T1000 (cell line): ENCODE results near the gene FGGY.
"Not testable (repeated sequence)": the region's sequence is repeated elsewhere in the genome, so short reads cannot be mapped to it uniquely, and the experiment has no call there.

ENCODE experiments used
- DNase-seq: peaks from one replicate; lab custom pipeline; 2025; ENCODE audit warnings: mixed read lengths; lab: John Stamatoyannopoulos, UW

The FGGY gene

GRCh38 chr1:59288046-59288445 lies 8.8 kb upstream of the FGGY start:
- no peak for DNase-seq

DNA sequence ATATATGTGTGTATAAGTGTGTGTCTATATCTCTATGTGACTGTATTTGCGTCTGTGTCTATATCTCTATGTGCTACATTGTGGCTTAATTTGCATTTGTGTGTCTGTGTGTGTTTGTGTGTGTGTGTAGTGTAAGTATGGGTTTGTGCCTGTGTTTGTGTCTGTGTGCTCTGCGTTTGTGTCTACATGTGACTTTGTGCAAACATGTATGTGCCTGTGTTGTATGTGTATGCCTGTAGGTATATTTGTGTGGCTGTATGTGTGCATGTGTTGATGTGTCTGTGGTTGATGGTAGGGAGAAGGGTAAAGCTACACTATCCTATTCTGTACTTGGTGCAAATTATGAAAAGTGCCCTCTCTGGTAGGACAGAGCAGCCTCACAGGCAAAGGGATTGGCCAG lies 7.3 kb upstream of the FGGY start:
- no peak for DNase-seq

DNA sequence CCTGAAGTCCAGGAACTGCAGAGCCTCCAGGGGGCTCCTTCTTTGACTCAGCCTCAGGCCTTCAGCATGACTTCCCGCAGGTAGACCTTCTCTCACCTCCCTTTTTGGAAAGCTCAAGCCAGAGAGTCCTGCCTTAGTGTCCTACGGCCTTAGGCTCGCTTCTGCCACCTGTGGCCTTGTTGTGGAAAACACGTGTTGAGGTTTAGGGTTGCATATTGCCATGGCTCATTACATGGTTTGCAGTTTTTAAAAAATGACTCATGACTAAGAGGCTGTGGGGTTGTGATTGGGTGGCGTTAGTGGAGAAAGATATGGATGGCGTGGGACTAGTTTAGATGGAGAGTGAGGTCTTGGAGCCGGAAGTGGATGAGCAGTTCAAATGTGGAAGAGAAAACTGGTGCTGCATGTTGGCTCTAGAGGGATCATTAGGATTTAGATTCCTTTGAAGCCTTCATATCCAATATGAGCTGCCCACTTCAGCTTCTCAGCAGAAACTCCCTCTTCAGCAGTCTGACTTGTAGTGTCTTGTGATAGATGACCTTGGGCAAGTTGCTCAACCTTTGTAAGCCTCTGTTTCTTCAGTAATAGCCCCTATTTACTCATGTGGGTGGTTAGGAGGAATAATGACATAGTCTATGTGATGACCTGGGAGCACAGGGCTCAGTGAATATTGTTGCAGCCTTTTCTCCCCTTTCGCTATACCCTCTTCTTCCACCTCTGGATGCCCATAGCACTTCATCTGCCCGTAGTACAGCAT lies 6.5 kb upstream of the FGGY start:
- DNase-seq, result no peak

GRCh38 chr1:59291561-59291960 lies 5.3 kb upstream of the FGGY start:
- DNase-seq, result no peak

- no peak for DNase-seq
Measured at GRCh38 chr1:59292562-59292961, 4.3 kb upstream of the FGGY start.

DNA sequence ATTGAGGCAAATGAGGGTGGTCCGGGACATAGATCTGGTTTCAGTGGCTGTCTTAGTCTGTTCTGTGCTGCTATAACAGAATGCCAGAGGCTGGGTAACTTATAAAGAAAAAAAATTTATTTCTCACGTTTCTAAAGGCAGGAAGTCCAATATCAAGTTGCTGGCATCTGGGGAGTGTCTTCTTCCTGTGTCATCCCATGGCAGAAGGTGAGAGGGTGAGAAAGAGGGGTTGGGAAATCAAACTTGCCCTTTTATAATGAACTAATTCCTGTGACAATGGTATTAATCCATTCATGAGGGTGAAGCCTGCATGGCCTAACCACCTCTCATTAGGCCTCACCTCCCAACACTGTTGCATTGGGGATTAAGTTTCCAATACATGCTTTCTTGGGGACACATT lies 3.7 kb upstream of the FGGY start:
- DNase-seq, result no peak

- no peak for DNase-seq
Measured at GRCh38 chr1:59293849-59294248, 3.0 kb upstream of the FGGY start.

DNA sequence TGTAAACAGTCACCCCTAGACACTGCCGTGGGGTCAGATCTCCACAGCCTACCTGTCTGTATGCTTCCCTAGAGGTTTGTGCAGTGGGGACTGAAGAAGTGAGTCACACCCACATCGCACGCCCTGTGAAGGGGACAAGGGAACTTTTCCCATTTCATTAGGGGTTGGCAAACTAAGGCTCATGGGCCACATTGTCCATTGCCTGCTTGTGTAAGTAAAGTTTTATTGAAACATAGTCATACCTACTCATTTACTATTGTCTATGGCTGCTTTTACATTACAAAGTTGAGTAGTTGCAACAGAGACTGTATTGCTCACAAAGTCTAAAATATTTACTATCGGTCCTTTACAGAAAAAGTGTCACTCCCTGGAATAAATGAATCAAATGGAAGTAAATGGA lies 2.5 kb upstream of the FGGY start:
- DNase-seq, result no peak

DNA sequence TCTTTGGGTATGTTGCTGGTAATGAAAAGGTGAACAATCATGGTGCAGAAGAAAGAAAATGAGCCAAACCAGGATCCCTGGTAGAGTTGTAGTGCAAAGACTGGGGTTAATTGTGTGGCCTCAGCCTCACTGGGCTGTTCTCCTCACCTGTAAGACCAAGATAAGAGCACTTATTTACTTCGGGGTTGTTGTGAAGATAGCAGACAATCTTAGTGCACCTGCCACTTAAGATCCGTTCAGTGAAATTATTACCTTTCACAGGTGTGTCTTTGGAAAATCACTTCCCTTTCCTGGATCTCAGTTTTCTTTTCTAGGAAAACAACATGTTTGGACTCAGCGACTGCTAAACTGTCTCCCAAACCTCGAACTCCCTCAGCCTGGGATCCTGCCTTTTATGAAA lies 1.3 kb upstream of the FGGY start:
- no peak for DNase-seq

DNA sequence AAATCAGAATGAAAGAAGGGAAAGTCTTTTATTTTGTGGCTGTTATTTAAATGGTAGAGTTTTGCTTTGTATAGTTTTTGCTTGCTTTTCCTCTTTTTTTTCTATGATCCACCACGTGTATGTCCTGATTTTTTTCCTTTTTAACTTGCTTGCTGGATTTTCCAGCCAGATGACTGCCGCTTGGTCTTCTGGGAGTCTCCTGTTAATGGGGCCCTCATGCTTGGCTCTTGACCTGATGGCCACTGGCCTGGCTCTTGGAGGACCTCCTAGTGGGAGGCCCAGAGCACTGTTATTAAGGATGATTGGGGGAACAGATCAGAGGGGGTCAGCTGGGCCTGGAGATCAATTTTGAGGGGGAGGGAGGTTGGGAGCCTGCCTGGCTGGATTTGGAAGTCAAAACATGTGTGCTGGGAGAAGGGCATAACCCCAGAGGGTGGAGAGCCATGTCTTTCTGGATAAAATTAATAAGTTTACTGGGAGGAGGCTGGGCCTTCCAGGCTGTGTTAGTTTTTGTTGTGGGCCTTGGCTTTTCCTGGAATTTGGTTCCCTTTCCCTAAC lies 1.2 kb downstream of the FGGY start:
- no peak for DNase-seq

GRCh38 chr1:59298710-59299346 lies 1.9 kb downstream of the FGGY start:
- peak; percentile 20 for DNase-seq

DNA sequence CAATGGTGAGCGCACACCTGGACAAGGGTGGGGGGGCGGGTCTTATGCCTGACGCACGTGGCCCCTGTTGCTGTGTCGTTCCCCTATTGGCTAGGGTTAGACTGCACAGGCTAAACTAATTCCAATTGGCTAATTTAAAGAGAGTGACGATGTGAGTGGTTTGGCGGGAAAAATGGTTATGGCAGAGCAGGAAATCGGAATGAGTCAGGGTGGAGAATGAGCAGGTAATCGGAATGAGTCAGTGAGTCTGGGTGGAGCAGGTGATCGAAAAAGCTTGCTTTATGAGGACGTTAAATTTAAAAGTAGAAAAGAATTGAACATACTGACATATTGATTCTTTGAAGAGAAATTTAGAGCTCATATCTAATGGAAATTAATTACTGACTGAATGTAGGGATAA lies 2.8 kb downstream of the FGGY start:
- DNase-seq, result not testable (repeated sequence)

DNA sequence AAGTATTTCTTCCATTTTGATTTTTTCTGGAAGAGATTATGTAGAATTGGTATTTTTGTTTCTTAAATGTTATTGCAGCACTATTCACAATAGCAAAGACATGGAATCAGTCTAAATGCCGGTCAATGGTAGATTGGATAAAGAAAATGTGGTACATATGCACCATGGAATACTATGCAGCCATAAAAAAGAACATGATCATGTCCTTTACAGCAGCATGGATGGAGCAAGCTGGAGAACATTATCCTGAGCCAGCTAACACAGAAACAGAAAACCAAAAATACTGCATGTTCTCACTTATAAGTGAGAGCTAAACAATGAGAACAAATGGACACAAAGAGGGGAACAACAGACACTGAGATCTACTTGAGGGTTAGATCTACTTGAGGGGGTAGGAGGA lies 5.4 kb downstream of the FGGY start:
- DNase-seq, result no peak

GRCh38 chr1:59302871-59303270 lies 6.0 kb downstream of the FGGY start:
- no peak for DNase-seq

DNA sequence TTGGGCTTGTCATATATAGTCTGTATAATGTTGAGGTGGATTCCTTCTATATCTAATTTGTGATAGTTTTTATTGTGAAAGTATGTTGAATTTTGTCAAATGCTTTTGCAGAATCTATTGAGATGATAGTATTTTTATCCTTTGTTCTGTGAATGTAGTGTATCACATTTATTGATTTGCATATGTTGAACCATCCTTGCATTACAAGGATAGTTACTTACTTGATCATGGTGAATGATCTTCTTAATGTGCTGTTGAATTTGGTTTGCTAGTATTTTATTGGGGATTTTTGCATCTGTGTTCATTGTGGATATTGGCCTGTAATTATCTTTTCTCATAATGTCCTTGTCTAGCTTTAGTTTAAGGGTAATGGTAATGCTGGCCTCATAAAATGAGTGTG lies 8.3 kb downstream of the FGGY start:
- DNase-seq, result no peak

DNA sequence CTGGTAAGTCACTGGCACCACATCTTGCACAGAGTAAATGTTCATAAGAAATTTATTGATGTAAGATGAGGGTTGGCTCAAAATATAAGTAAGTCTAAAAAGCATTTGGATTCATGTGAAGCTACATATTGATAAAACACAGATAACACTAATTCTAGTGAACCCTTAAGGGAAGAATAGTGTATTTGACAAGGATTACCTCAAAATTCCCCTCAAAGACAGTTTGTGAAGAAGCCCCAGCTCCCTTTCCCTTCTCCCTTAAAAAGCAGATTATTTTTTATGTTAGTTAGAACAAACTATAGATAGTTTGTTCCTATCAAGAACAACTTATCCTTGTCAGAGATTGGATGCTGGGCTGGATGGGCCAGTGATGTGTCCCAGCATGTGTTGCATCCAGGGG lies 10.7 kb downstream of the FGGY start:
- DNase-seq, result no peak

GRCh38 chr1:59308839-59309238 lies 11.9 kb downstream of the FGGY start:
- no peak for DNase-seq

DNA sequence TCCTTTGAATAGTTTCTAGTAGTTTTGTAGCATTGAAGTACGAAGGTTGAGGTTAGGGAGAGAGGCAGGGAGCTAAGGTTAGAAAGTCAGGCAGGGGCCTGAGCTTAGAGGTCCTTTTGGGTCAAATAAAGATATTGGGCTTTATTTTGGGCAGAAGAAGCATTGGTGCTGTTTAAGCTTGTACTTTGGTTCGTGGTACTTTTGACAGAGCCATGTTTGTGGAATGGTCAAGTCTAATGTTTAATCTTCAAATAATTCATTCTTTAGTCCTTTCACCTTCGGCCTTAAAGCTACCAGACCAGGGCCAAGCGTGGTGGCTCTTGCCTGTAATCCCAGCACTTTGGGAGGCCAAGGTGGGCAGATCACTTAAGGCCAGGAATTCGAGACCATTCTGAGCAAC lies 12.5 kb downstream of the FGGY start:
- no peak for DNase-seq

DNA sequence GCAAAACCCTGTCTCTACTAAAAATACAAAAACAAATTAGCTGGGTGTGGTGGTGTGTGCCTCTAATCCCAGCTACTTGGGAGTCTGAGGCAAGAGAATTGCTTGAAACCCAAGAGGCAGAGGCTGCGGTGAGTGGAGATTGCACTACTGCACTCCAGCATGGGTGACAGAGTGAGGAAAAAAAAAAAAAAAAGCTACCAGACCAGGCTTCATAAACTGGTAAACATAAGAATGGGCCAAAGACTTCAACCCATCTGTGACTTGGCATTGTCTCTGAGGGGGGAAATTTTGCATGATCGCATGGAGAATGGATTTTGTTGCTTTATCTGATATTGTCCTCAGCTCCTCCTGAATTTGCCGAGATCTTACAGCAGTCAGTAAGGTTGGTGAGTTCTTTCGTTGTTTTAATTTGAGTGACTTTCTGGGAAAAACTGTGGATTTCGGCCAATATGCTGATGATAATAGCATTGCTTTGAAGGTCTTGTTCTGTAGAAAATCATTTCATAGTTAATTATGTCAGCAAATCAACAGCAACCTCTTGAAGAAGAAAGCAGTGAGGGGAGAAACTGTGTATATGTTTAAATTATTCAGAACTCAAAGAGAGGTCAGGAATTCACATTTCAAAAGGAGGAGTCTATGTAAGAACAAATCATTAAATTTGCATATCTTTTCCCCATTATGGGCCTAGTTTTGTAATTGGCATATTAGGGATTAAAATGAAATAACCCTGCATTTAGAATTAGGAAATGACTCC lies 13.1 kb downstream of the FGGY start:
- no peak for DNase-seq

GRCh38 chr1:59310549-59311250 lies 13.8 kb downstream of the FGGY start:
- no peak for DNase-seq

- DNase-seq, result no peak
Measured at GRCh38 chr1:59314776-59315528, 18.1 kb downstream of the FGGY start.
